HL-60/S4 treated with retinoic acid at 250 ng/mL for 4 days and 3 days (cell line): ENCODE data around the gene ARRB1.
"Not testable (repeated sequence)": the region's sequence is repeated elsewhere in the genome, so short reads cannot be mapped to it uniquely, and the experiment has no call there.

ENCODE experiments used
- in situ Hi-C: fragments of 300-500 bp; cut with MboI; formaldehyde crosslinking; loops from 2 replicates; pipeline ENCODE4 v1.7.0; 2022; ENCODE audit warnings: low sequenced_read_pairs

Gene ARRB1

GRCh38 chr11:75373201-75373600 is 21.7 kb upstream of the ARRB1 start:
- in situ Hi-C loops, result no loop called here

DNA sequence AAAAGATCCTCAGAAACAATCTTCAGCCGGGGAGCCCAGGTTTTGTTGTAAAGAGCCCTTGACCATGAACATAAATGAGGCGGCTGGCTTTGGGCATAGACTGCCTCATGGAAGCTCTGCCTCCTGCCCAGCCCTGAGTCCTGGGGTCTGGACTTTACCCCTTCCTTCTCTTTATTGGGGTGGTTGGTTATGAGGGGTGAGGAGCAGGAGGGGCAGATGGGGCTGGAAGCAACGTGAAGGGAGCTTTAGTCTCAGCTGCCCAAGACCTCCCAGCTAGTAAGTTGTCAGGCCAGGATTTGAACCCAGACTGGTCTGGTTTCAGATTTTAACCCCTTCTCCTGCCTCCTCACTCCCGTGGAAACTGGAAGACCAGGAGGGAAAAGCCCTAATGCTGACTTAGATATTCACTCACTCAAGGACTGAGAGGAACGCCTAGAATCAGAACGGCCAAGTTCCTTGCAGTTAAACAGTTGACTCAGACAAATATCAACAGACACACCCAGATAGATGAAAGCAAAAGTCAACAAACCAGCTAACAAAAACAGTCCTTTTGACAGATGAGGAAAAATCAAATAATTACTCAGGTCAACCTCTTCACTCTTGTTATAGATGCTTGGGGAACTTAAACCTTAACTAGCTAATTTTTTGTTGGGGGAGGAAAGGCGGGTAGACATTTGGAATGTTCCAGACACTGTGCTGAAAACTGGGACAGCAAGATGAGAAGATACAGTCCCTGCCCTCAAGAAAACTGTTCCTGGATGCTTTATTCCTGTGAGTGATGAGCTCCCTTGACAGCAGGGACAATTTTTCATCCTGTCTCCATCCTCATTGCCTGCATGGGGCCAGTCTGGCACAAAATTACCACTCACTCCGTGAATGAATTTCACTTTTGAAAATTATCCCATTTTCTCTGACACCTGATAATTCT is 20.8 kb upstream of the ARRB1 start:
- in situ Hi-C loops, result no loop called here

DNA sequence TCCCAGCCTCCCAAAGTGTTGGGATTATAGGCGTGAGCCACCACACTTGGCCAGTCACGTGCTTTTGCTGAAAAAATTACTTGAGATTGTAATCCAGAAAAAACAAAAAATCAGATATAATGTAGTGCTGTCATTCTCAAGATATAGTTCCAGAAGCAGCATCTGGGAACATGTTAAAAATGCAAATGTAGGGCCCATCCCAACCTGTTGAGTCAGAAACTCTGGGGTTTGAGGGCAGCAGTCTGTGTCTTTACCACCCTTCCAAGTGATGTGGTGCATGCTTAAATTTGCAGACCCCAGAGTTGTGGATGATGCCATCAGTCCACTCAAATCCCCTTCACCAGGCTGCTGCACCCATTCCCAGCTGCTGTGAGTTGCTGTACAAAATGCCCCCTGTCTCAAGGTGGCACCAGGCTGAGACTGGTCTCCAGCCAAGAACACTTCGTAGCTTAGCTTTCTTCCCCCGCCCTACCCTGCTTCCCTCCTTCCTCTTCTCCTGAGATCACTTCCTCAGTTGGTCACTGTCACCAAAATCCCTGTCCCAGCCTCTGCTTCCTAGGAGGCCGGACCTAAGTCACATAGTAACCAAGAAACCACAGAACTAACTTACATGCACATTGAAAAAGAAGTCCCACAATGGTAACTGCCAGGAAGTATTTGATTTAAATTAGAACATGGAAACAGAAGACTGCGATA is 18.2 kb upstream of the ARRB1 start:
- in situ Hi-C loops, result no loop called here

DNA sequence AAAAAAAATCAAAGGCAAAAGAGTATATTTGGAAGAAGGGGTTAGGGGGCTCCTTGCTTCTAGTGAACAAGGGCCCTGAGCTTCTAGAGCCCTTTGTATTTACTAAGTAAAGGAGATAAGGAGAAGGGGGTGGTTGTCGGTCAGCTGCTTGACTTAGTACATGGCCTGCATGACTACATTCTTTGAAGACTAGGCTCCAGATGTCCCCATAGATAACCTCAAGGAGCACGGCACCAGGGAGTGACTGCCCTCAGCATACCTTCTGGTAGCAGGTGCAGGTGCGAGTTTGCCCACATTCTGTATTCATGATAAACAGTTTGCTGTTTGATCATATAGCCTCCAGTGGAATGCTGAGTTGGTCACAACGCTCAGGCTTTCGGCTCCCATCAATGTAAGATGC is 15.4 kb upstream of the ARRB1 start:
- in situ Hi-C loops, result not testable (repeated sequence)

GRCh38 chr11:75365711-75366181 is 14.3 kb upstream of the ARRB1 start:
- in situ Hi-C loops, result no loop called here

DNA sequence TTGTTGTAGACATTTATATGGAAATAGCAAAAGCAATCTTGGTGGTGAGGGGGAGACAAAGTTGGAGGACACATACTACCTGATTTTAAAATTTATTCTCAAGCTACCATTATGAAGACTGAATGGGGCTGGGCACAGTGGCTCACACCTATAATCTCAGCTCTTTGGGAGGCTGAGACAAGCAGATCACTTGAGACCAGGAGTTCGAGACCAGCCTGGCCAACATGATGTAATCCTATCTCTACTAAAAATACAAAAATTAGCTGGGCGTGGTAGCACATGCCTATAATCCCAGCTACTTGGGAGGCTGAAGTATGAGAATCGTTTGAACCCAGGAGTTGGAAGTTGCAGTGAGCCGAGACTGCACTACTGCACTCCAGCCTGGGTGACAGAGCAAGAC is 10.8 kb upstream of the ARRB1 start:
- in situ Hi-C loops, result not testable (repeated sequence)

DNA sequence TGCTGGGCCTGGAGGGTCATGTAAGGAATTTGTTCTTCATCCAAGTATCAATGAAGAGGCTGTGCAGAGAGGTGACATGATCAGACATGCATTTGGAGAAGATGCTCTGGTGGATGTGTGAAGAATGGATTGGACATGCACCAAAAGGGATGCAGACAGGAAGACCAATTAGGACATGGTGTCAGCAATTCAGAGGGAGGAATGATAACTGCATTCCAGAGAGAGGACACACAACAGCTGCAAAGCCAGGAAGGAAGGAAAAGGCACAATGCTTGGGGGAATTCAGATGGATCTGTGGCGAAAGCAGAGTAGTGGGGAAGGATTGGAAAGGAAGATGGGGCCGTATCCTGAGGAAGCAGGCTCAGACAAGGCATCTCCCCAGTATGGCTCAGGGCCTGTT is 5.2 kb upstream of the ARRB1 start:
- in situ Hi-C loops, result no loop called here

DNA sequence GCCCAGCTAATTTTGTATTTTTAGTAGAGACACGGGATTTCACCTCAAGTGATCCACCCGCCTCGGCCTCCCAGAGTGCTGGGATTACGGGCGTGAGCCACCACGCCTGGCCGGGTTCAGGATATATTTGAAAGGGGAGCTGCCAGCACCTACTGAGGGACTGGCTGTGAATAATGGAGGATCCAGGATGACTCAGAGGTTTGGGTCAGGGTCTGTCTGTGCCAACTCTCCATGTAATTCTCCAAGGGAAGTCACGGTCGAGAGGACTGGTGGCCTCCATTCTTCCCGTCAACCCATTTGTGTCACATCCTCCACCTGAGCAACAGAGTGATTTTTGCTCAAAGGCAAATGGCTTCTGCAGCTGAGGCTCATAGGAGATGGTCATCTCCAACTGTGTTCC is 3.6 kb upstream of the ARRB1 start:
- in situ Hi-C loops, result no loop called here

GRCh38 chr11:75352588-75353206 is 1.2 kb upstream of the ARRB1 start:
- in situ Hi-C loops, result no loop called here

DNA sequence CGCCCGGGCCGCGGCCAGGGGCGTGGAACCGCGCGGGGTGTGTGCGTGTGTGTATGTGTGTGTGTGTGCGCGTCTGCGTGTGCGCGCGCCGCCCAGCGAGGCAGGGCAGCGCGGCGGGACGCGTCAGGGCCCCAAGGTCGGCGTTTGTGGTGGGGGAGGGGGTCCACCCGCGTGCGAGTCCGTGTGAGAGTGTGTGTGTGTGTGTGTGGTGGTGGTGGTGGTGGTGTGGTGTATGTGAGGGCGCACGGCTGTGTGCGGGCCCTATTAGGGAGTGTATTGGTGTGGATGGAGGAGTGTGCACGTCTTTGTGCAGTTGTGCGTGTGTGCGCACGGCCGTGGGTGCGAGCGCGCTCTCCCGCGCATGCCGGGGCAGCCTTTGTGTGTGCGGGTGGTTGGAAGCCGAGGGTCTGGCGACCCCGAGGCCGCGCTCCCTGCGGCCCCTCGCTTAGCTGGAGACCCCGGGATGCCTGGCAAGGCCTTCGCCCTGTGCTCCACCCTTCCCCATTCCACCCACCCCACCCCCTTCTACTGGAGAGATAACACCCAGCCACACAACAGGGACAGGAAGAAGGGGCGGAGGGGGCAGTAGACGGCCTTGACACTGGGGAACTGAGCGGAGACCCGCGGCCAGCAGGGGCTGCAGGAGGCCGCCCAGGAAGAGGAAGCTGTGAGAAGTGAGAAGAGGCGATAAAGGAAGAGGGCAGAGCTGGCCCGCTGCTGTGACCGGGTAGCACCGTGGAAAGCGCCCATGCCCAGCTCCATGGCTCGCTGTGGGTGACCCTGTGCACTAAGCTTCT is 528 bp upstream of the ARRB1 start:
- in situ Hi-C loops, result no loop called here

GRCh38 chr11:75350743-75351540 is 519 bp downstream of the ARRB1 start:
- in situ Hi-C loops, result no loop called here

GRCh38 chr11:75350122-75350742 is 1.2 kb downstream of the ARRB1 start:
- in situ Hi-C loops, result no loop called here

GRCh38 chr11:75349521-75350116 is 1.8 kb downstream of the ARRB1 start:
- in situ Hi-C loops, result no loop called here

DNA sequence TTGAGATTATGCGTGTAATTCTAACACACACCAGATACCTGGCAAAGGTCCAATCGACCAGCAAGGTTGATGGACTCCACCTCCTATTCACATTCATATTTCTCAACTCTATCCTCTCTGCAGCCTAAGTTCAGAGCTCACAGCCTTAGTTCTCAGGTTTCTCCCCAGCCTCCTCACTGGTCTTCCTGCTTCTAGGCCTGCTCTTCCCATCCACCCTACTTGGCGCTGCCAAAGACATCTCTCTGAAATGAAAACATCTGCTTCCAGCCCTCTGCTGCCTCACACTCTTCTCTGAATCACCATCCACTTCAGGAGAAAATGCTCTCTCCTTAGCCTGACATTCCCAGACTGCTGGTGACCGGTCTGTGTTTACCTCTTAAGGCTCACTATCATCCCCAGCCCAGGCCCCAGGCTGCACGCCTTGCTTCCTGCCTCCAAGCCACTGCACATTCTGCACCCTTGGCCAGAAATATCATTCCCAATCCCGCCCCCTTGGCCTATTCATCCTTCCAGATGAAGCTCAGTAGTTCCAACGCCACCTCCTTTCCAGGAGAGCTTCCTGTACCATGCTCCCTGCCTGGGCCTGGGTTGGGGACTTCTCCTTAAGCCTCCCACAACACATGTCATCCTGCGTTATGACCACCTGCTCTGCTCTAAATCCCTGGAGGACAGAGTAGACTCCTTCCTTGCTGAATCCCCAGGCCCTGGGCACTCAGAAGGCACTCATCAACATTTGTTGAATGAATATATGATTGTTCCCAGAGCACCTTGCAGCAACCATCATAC is 3.5 kb downstream of the ARRB1 start:
- in situ Hi-C loops, result no loop called here

- in situ Hi-C loops, result no loop called here
These were observed 4.4 kb downstream of the ARRB1 start for GRCh38 chr11:75346912-75347647.

DNA sequence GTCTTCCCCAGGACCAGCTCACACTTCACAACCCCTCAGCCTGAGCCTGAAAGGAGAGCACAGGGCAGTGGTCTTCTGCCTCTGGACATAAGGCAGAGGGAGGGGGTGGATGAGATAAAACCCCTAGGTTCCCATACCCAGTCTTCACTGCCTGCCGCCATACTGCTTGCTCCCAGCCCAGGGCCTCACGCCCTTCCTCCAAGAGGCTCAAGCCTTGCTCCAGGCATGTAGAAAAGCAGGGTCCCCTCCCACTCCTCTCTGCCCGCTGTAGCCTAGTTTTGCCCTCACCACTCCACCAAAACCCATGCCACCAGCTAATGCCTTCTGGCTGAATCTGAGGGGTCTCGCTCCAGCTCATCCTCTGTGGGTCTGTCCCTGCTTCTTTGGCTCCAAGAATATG is 5.2 kb downstream of the ARRB1 start:
- in situ Hi-C loops, result no loop called here

DNA sequence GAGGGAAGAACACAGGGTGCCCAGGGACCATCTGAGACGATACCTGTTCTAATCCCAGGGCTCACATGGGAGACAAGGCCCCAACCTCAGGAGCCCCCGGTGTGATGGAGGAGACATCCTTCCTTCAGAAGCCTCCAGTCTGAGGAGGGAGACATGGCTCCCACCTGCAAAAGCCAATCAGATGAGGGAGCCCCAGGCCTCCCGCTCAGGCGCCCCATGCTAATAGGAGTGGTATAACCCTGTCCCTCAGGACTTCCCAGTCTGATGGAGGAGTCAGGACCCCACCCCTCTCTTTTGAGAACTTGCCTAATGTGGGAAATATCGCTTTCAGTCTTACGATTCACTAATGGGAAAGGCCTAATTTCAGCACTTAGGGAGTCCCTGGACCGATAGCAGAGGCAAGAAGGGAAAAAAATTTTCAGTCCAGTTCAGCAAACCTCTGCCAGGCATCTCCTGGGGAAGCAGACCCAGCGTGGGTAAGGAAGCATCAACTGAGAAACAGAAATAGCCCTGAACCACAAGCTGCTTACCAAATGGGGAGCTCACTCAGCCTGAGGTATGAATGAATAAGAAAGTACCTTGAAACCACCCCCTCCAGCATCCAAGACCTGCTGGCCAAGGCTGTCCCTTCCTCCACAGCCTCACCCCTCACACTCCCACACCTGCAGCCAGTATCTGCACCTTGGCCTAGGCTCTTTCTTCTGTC is 5.9 kb downstream of the ARRB1 start:
- in situ Hi-C loops, result no loop called here
